Neuronal stem cell (in vitro differentiated cells): Measurements from ENCODE around the gene DLX2.

ENCODE experiments used
- DNase-seq: peaks from one replicate; pipeline ENCODE4 v3.0.0-alpha.2; 2013; ENCODE audit warnings: low spot score
- H2AFZ ChIP-seq: one replicate; pipeline ENCODE4 v1.6.1; 2013; ENCODE audit warnings: mild to moderate bottlenecking, low read length, inconsistent platforms
- H2AK5ac ChIP-seq: 2 replicates; pipeline ENCODE4 v1.6.1; 2013; ENCODE audit warnings: low read depth, mild to moderate bottlenecking, inconsistent platforms, low read length, moderate library complexity, mixed read lengths
- H2BK120ac ChIP-seq: 2 replicates; pipeline ENCODE4 v1.6.1; 2013; ENCODE audit warnings: low read depth, mild to moderate bottlenecking, inconsistent platforms, low read length, moderate library complexity, mixed read lengths
- H2BK12ac ChIP-seq: one replicate; pipeline ENCODE4 v1.6.1; 2013; ENCODE audit warnings: low read length, inconsistent platforms
- H2BK15ac ChIP-seq: 2 replicates; pipeline ENCODE4 v1.6.1; 2013; ENCODE audit warnings: mild to moderate bottlenecking, low read length, inconsistent platforms, mixed read lengths
- H2BK5ac ChIP-seq: one replicate; pipeline ENCODE4 v1.6.1; 2013; ENCODE audit warnings: inconsistent platforms, mild to moderate bottlenecking, low read length, moderate library complexity
- H3K14ac ChIP-seq: one replicate; pipeline ENCODE4 v1.6.1; 2013; ENCODE audit warnings: low read length, inconsistent platforms
- H3K18ac ChIP-seq: 2 replicates; pipeline ENCODE4 v1.6.1; 2013; ENCODE audit warnings: low read length, inconsistent platforms
- H3K23ac ChIP-seq: 2 replicates; pipeline ENCODE4 v1.6.1; 2013; ENCODE audit warnings: low read depth, mild to moderate bottlenecking, mixed read lengths, low read length, inconsistent platforms; ENCODE audit not compliant: poor library complexity
- H3K27ac ChIP-seq: replicated peaks from 3 replicates; pipeline ENCODE4 v1.5.1; 2013; ENCODE audit warnings: low read length, inconsistent platforms
- H3K27me3 ChIP-seq, 3 experiments: 2 replicates each; pipeline ENCODE4 v1.6.1; 2013; ENCODE audit warnings: low read length in 3 of 3, mild to moderate bottlenecking in 2 of 3, inconsistent platforms in 1 of 3, low read depth in 1 of 3, mixed read lengths in 1 of 3, moderate library complexity in 1 of 3; ENCODE audit not compliant: control insufficient read depth in 3 of 3, insufficient read depth in 3 of 3
- H3K36me3 ChIP-seq, 2 donors: replicated peaks in 1 of 2; 2 replicates each; pipeline ENCODE4 v1.6.1; 2013; ENCODE audit warnings: low read length in 2 of 2; ENCODE audit not compliant: control insufficient read depth in 2 of 2, insufficient read depth in 2 of 2
- H3K4ac ChIP-seq: 2 replicates; pipeline ENCODE4 v1.6.1; 2013; ENCODE audit warnings: inconsistent platforms, mild to moderate bottlenecking, low read length, moderate library complexity
- H3K4me1 ChIP-seq, 2 donors: 1 replicate in 1 of 2; 2 replicates in 1 of 2; pipeline ENCODE4 v1.6.1; 2013; ENCODE audit warnings: low read length in 2 of 2, low read depth in 1 of 2; ENCODE audit not compliant: control insufficient read depth in 2 of 2, insufficient read depth in 1 of 2
- H3K4me2 ChIP-seq: one replicate; pipeline ENCODE4 v1.6.1; 2013; ENCODE audit warnings: mild to moderate bottlenecking, low read length, inconsistent platforms; ENCODE audit not compliant: insufficient read depth, poor library complexity, severe bottlenecking
- H3K4me3 ChIP-seq, 2 donors: 2 replicates each; pipeline ENCODE4 v1.5.1; 2013; ENCODE audit warnings: low read length in 2 of 2, mild to moderate bottlenecking in 2 of 2, inconsistent platforms in 1 of 2, moderate library complexity in 1 of 2
- H3K79me1 ChIP-seq: one replicate; pipeline ENCODE4 v1.6.1; 2013; ENCODE audit warnings: low read depth, mild to moderate bottlenecking, inconsistent platforms, low read length, moderate library complexity
- H3K9ac ChIP-seq: one replicate; pipeline ENCODE4 v1.6.1; 2013; ENCODE audit warnings: mild to moderate bottlenecking, low read depth, low read length, inconsistent platforms; ENCODE audit not compliant: poor library complexity
- H3K9me3 ChIP-seq, 2 donors: replicated peaks in 1 of 2; 2 replicates each; pipeline versions ENCODE3 to v1.6.1; 2013; ENCODE audit warnings: low read length in 2 of 2, mild to moderate bottlenecking in 2 of 2, inconsistent platforms in 1 of 2, low read depth in 1 of 2, mixed read lengths in 1 of 2, moderate library complexity in 1 of 2; ENCODE audit not compliant: control insufficient read depth in 2 of 2, insufficient read depth in 1 of 2
- H4K8ac ChIP-seq: one replicate; pipeline ENCODE4 v1.6.1; 2013; ENCODE audit warnings: low read depth, mild to moderate bottlenecking, inconsistent platforms, low read length, moderate library complexity
- H4K91ac ChIP-seq: one replicate; pipeline ENCODE4 v1.6.1; 2013; ENCODE audit warnings: low read length, low read depth, mild to moderate bottlenecking, inconsistent platforms; ENCODE audit not compliant: poor library complexity
- WGBS, 2 donors: extraction: QIAGEN DNeasy Blood & Tissue Kit; methylation state at CpG; one replicate each; pipeline ENCODE4 v1.1.7; 2013; ENCODE audit warnings: missing lambda C conversion rate in 2 of 2, mixed read lengths in 1 of 2; ENCODE audit not compliant: insufficient read length in 2 of 2, insufficient replicate concordance in 1 of 2; ENCODE audit errors: extremely low coverage in 2 of 2; 5-methylcytosine and 5-hydroxymethylcytosine counted together

The DLX2 gene

DNA sequence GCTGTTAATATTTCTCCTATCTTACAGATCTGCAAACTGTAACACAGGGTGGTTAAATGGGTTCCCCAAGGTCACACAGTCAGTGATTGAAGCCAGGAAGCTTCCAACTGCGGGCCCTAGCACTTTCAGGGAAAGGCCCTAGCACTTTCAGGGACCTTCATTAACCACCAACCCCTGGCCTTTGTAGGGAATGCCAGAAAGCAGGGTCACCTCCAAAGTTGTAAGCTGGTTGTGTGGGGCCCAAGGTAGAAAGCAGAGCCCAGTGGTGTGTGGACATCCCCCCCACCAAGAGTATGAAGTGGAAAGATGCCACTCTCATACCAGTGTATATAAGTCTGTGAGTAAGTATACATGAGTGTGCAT is 4.4 kb downstream of the DLX2 start:
- H2AFZ ChIP-seq, result no peak overlapping the region
- no peak overlapping the region for H3K27ac ChIP-seq
- WGBS, 2 donors, result no CpG with 5 or more reads among the region's 1 CpG
- no peak overlapping the region for H4K91ac ChIP-seq
- H3K4me3 ChIP-seq, result no peak overlapping the region
- peaks cover 60 to 95% (median 94%) of the 10 kb centered on the region in 3 experiments for H3K27me3 ChIP-seq
- no peak overlapping the region for H3K4me2 ChIP-seq
- H3K36me3 ChIP-seq, result no peaks in the 10 kb centered on the region
- no peak for DNase-seq
- H3K4me1 ChIP-seq, result peaks cover 27 to 58% of the 10 kb centered on the region in 2 donors
- H2BK15ac ChIP-seq, result no peak overlapping the region
- no peak overlapping the region for H2AK5ac ChIP-seq
- no peak overlapping the region for H2BK5ac ChIP-seq
- no peak overlapping the region for H3K23ac ChIP-seq
- no peak overlapping the region for H2BK120ac ChIP-seq
- H2BK12ac ChIP-seq, result no peak overlapping the region
- no peak overlapping the region for H4K8ac ChIP-seq
- no peak overlapping the region for H3K4ac ChIP-seq
- no peak overlapping the region for H3K9ac ChIP-seq
- no peak overlapping the region for H3K18ac ChIP-seq
- peaks cover 0 to 1% of the 10 kb centered on the region in 2 donors for H3K9me3 ChIP-seq
- no peak overlapping the region for H3K14ac ChIP-seq
- H3K79me1 ChIP-seq, result no peaks in the 10 kb centered on the region

DNA sequence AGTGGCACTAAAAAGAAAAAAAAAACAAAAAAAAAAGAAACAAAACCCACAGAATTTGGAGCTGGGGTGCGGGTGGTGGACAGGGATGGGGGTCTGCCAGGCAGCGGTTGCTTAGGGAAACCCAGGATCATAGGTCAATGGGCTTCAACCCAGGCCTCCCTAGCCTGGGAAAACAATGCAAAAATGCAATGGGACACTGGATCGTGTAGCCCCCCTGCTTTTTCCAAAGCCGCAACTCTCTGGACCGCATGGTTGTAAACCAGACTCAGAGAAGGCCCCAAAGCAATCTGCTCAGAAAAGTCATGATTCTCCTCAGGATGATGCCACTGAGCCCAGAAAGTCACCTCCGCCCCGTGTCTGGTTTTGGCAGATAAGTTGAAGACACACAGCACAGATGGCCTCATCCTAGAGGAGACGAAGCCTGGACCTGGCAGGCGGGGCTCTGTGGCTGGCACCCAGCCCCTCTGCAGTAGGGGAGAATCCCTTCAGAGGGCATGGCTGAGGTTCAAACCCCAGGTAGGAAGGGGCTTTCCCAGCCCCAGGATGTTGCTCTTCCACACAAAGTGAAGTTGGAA is 5.1 kb downstream of the DLX2 start:
- peak; percentile 32 for DNase-seq
- Histone ChIP-seq H2AFZ (peak overlapping the region; percentile 89), H3K23ac (no peak overlapping the region), H2BK12ac (no peak overlapping the region), H4K8ac (no peak overlapping the region), H3K27me3 (peaks cover 62 to 97% (median 97%) of the 10 kb centered on the region in 3 experiments), H2BK15ac (no peak overlapping the region), H3K36me3 (no peaks in the 10 kb centered on the region), H3K27ac (no peak overlapping the region), H3K9me3 (peaks cover 0 to 1% of the 10 kb centered on the region in 2 donors), H3K18ac (no peak overlapping the region), H2AK5ac (no peak overlapping the region), H3K9ac (no peak overlapping the region), H3K4me3 (no peak overlapping the region), H3K14ac (no peak overlapping the region), H2BK5ac (no peak overlapping the region), H3K4me1 (peaks cover 25 to 55% of the 10 kb centered on the region in 2 donors), H2BK120ac (no peak overlapping the region), H3K4ac (no peak overlapping the region), H4K91ac (no peak overlapping the region), H3K79me1 (no peaks in the 10 kb centered on the region), H3K4me2 (no peak overlapping the region)
- whole genome bisulfite sequencing, 2 donors, result no CpG with 5 or more reads among the region's 9 CpGs

DNA sequence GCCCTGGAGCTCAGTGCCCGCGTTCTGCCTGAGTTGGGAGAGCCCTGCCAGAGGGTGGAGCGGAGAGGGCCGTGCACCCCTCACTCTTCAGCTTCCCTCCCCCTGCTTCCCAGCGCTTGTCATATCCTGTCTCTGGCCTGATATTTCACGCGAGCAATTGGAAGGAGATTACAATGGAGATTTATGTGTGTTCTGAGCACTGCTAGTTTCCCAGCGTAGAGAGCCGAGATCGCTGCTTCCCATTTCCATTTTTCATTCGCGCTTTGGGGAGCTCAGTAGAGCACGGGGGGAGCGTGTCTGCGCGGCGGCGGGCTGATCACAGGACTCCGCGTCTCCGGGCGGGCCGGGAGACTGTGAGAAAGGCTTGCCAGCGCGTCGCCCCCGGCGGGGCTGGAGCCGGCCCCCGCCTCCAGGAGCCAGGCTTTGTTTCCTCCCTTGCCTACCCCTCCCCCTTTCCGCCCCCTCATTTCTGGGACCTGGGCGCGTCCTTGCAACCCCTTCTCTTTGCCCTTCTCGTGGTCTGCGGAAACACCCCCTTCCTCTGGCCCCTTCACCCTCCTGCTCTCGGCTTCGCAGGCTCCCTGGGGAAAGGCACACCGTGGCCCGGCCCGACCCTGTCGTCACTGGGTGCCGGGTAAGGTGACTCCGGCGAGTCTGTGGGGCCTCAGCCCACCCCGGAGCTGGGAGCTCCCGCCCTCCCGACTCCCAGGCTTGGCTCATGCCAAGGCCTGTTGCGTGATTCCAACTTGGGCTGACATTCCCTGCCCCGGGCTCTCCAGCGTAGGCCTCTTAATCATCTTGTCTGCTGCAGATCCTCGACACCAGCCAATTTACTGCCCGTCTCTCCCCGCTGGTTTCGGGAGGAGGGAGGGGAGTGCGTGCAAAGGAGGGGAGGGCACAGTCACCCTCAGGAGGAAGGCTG is 5.8 kb downstream of the DLX2 start:
- no peak overlapping the region for H2BK120ac ChIP-seq
- H4K91ac ChIP-seq, result no peak overlapping the region
- no peak overlapping the region for H4K8ac ChIP-seq
- no peak overlapping the region for H2AK5ac ChIP-seq
- H3K36me3 ChIP-seq, result no peaks in the 10 kb centered on the region
- no peak overlapping the region for H3K4ac ChIP-seq
- peak overlapping the region; percentile 81 for H3K4me2 ChIP-seq
- peak; percentile 33 for DNase-seq
- peak overlapping the region; percentile 60 for H3K18ac ChIP-seq
- H3K27me3 ChIP-seq, result peaks cover 64 to 98% (median 98%) of the 10 kb centered on the region in 3 experiments
- no peak overlapping the region for H3K27ac ChIP-seq
- no peaks in the 10 kb centered on the region for H3K79me1 ChIP-seq
- H2BK15ac ChIP-seq, result no peak overlapping the region
- no peak overlapping the region for H3K14ac ChIP-seq
- peak overlapping the region; percentile 38 to 41 for H3K4me3 ChIP-seq
- peak overlapping the region; percentile 89 for H2AFZ ChIP-seq
- H3K9ac ChIP-seq, result peak overlapping the region; percentile 61
- no peak overlapping the region for H2BK5ac ChIP-seq
- peaks cover 25 to 51% of the 10 kb centered on the region in 2 donors for H3K4me1 ChIP-seq
- H3K9me3 ChIP-seq, result peaks cover 0 to 1% of the 10 kb centered on the region in 2 donors
- peak overlapping the region; percentile 70 for H3K23ac ChIP-seq
- WGBS, 2 donors, result no CpG with 5 or more reads among the region's 55 CpGs
- no peak overlapping the region for H2BK12ac ChIP-seq
